Measurements from ENCODE around the gene SYT5. TPM values are rescaled to one million over a fixed set of nuclear protein-coding genes. Genes with fewer than 3 reads are reported as not detected.

Gene SYT5
- total and polyA plus RNA-seq, 4 donors, result 0.06 to 0.40 (median 0.33) TPM; not detected in 1

- Histone ChIP-seq H3K9me3 (ENCODE audit: control insufficient read depth in 4 of 4, insufficient read depth in 3 of 4, low read length in 3 of 4) (peaks cover 0 to 3% (median 0%) of the 10 kb centered on the region in 4 donors), H3K4me3 (no peak overlapping the region), H3K9ac (ENCODE audit: insufficient read depth in 1 of 2, low read length in 2 of 2) (no peak overlapping the region), H3K36me3 (ENCODE audit: control insufficient read depth in 4 of 4, insufficient read depth in 4 of 4, low read length in 4 of 4) (peaks cover 0 to 32% (median 0%) of the 10 kb centered on the region in 4 donors), H3K4me1 (ENCODE audit: control insufficient read depth in 5 of 5, insufficient read depth in 5 of 5, low read length in 5 of 5) (no peaks in the 10 kb centered on the region), H3K27ac (ENCODE audit: low read depth in 1 of 2, low read length in 1 of 2) (no peak overlapping the region), H3K27me3 (ENCODE audit: control insufficient read depth in 3 of 3, insufficient read depth in 3 of 3, low read length in 2 of 3) (no peaks in the 10 kb centered on the region)
- no peak for TF ChIP-seq CTCF (IDR thresholded peaks at IDR 0.05; ENCODE audit: control extremely low read depth, extremely low read depth)
- ATAC-seq (ENCODE audit: insufficient read depth, low FRiP score), result no peak
- 81 to 82% methylated on average over 26 of the region's 26 CpGs for WGBS, 2 donors
- no peak for DNase-seq
Measured at GRCh38 chr19:55224038-55224665, 44.1 kb upstream of the SYT5 start.

DNA sequence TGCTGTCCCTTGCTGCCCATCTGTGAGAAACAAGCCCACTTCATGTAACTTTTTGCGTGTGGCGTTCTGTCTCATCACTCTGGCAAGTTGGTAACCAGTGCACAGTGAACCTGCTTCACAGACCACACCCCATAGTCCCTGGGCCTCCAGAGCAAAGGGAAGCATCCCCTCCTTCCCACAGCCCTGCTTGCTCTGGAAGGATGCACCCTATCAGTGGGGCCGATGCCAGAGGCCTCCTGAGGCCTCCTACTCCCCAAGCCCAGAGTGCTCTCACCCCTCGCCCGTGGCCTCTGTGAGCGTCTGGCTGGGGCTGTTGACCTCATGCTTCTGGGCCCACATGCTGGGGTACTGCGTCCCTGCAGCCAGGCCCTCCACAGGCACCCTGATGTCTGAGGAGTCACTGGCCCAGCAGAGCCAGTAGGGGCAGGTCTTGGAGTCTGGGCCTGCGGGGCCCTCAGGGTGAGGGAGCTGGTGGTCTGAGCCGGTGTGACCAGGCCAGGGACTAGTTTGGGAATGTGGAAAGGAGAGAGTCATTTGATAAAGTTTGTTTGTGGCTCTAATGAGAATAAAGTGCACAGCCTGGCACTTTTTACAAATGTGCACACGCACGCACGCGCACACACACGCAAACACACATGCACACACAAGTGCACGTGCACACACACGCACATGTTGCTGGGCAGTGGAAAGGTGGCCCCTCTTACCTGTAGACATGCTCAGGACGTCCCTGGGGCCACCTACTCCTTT, 43.4 kb upstream of the SYT5 start:
- no peaks in the 10 kb centered on the region for H3K4me1 ChIP-seq (ENCODE audit: control insufficient read depth in 5 of 5, insufficient read depth in 5 of 5, low read length in 5 of 5)
- H3K27me3 ChIP-seq (ENCODE audit: control insufficient read depth in 3 of 3, insufficient read depth in 3 of 3, low read length in 2 of 3), result no peaks in the 10 kb centered on the region
- peaks cover 0 to 25% (median 0%) of the 10 kb centered on the region in 4 donors for H3K36me3 ChIP-seq (ENCODE audit: control insufficient read depth in 4 of 4, insufficient read depth in 4 of 4, low read length in 4 of 4)
- TF ChIP-seq CTCF (IDR thresholded peaks at IDR 0.05; ENCODE audit: control extremely low read depth, extremely low read depth), result no peak
- WGBS, 2 donors, result 89 to 91% methylated on average over 17 of the region's 17 CpGs
- H3K9me3 ChIP-seq (ENCODE audit: control insufficient read depth in 4 of 4, insufficient read depth in 3 of 4, low read length in 3 of 4), result peaks cover 0 to 3% (median 0%) of the 10 kb centered on the region in 4 donors
- H3K27ac ChIP-seq (ENCODE audit: low read depth in 1 of 2, low read length in 1 of 2), result no peak overlapping the region
- DNase-seq (no peak), ATAC-seq (ENCODE audit: insufficient read depth, low FRiP score) (no peak)
- no peak overlapping the region for H3K4me3 ChIP-seq
- no peak overlapping the region for H3K9ac ChIP-seq (ENCODE audit: insufficient read depth in 1 of 2, low read length in 2 of 2)

- peaks cover 0 to 4% (median 0%) of the 10 kb centered on the region in 4 donors for H3K36me3 ChIP-seq (ENCODE audit: control insufficient read depth in 4 of 4, insufficient read depth in 4 of 4, low read length in 4 of 4)
- no peak overlapping the region for H3K9ac ChIP-seq (ENCODE audit: insufficient read depth in 1 of 2, low read length in 2 of 2)
- TF ChIP-seq CTCF (IDR thresholded peaks at IDR 0.05; ENCODE audit: control extremely low read depth, extremely low read depth), result no peak
- peaks cover 0 to 11% (median 4%) of the 10 kb centered on the region in 5 donors for H3K4me1 ChIP-seq (ENCODE audit: control insufficient read depth in 5 of 5, insufficient read depth in 5 of 5, low read length in 5 of 5)
- H3K27ac ChIP-seq (ENCODE audit: low read depth in 1 of 2, low read length in 1 of 2), result no peak overlapping the region
- 78 to 82% methylated on average over 9 of the region's 9 CpGs for WGBS, 2 donors
- ATAC-seq (ENCODE audit: insufficient read depth, low FRiP score) (no peak), DNase-seq (no peak)
- H3K4me3 ChIP-seq, result no peak overlapping the region
- H3K27me3 ChIP-seq (ENCODE audit: control insufficient read depth in 3 of 3, insufficient read depth in 3 of 3, low read length in 2 of 3), result no peaks in the 10 kb centered on the region
- peaks cover 0 to 3% (median 0%) of the 10 kb centered on the region in 4 donors for H3K9me3 ChIP-seq (ENCODE audit: control insufficient read depth in 4 of 4, insufficient read depth in 3 of 4, low read length in 3 of 4)
Measured at GRCh38 chr19:55220525-55220924, 40.4 kb upstream of the SYT5 start.

Data from lung (tissue), 12 donors.